Measurements from ENCODE around the gene FCER1A.

FCER1A gene

GRCh38 chr1:159302095-159302494, at the start of gene FCER1A:
Gene FCER1A, plus strand, starts transcription at chr1:159302336. Its CDS starts 29 bp downstream, at chr1:159302365.
- DNase-seq (ENCODE audit: low read depth, low spot score): no peak

- no peak for DNase-seq (ENCODE audit: low read depth, low spot score)
Measured at GRCh38 chr1:159261311-159261710, 40.8 kb upstream of the FCER1A start.

GRCh38 chr1:159261721-159262494, 40.2 kb upstream of the FCER1A start:
- DNase-seq (ENCODE audit: low read depth, low spot score): no peak

GRCh38 chr1:159266832-159267231, 35.3 kb upstream of the FCER1A start:
- DNase-seq (ENCODE audit: low read depth, low spot score): no peak

GRCh38 chr1:159274631-159275030, 27.5 kb upstream of the FCER1A start:
- no peak for DNase-seq (ENCODE audit: low read depth, low spot score)

- DNase-seq (ENCODE audit: low read depth, low spot score): no peak
Measured at GRCh38 chr1:159275891-159276290, 26.2 kb upstream of the FCER1A start.

GRCh38 chr1:159279773-159280172, 22.4 kb upstream of the FCER1A start:
- DNase-seq (ENCODE audit: low read depth, low spot score): no peak

- no peak for DNase-seq (ENCODE audit: low read depth, low spot score)
Measured at GRCh38 chr1:159282118-159282517, 20.0 kb upstream of the FCER1A start.

GRCh38 chr1:159289060-159289459, 13.1 kb upstream of the FCER1A start:
- no peak for DNase-seq (ENCODE audit: low read depth, low spot score)

GRCh38 chr1:159291424-159291823, 10.7 kb upstream of the FCER1A start:
- DNase-seq (ENCODE audit: low read depth, low spot score): no peak

- no peak for DNase-seq (ENCODE audit: low read depth, low spot score)
Measured at GRCh38 chr1:159296706-159297375, 5.3 kb upstream of the FCER1A start.

GRCh38 chr1:159300146-159300545, 2.0 kb upstream of the FCER1A start:
- DNase-seq (ENCODE audit: low read depth, low spot score): no peak

- no peak for DNase-seq (ENCODE audit: low read depth, low spot score)
Measured at GRCh38 chr1:159307346-159308020, 5.3 kb downstream of the FCER1A start.

GRCh38 chr1:159311679-159312078, 9.5 kb downstream of the FCER1A start:
- no peak for DNase-seq (ENCODE audit: low read depth, low spot score)

- no peak for DNase-seq (ENCODE audit: low read depth, low spot score)
Measured at GRCh38 chr1:159315381-159315780, 13.2 kb downstream of the FCER1A start.

GRCh38 chr1:159318784-159319551, 16.8 kb downstream of the FCER1A start:
- no peak for DNase-seq (ENCODE audit: low read depth, low spot score)

GRCh38 chr1:159334797-159335196, 32.7 kb downstream of the FCER1A start:
- no peak for DNase-seq (ENCODE audit: low read depth, low spot score)

GRCh38 chr1:159338018-159338417, 35.9 kb downstream of the FCER1A start:
- DNase-seq (ENCODE audit: low read depth, low spot score): no peak

GRCh38 chr1:159339536-159339935, 37.4 kb downstream of the FCER1A start:
- no peak for DNase-seq (ENCODE audit: low read depth, low spot score)

- DNase-seq (ENCODE audit: low read depth, low spot score): no peak
Measured at GRCh38 chr1:159341736-159342135, 39.6 kb downstream of the FCER1A start.

- no peak for DNase-seq (ENCODE audit: low read depth, low spot score)
Measured at GRCh38 chr1:159342761-159343425, 40.8 kb downstream of the FCER1A start.

All from activated naive CD8-positive, alpha-beta T cell treated with anti-CD3 and anti-CD28 coated beads, Interleukin-2, amount 50 U/mL, for 16 hours (primary cell).